NCI-H526 treated with DMSO at 0.1 percent for 48 hours (cell line): ENCODE results near the gene CADPS2.
A peak's percentile ranks its signal among the peaks of the same experiment; 100 is the strongest.

Source experiments
- DNase-seq: peaks from one replicate; lab custom pipeline; 2025; lab: John Stamatoyannopoulos, UW

Gene CADPS2

GRCh38 chr7:122886357-122887081, at the start of gene CADPS2:
TSS of gene CADPS2 (minus strand) at chr7:122886460. CDS start at chr7:122886337, 123 bp downstream.
- DNase-seq, result peak; percentile 78

- no peak for DNase-seq
Measured at GRCh38 chr7:122935620-122936019, 49.4 kb upstream of the CADPS2 start.

- DNase-seq, result no peak
Measured at GRCh38 chr7:122919643-122920181, 33.5 kb upstream of the CADPS2 start.

- no peak for DNase-seq
Measured at GRCh38 chr7:122914812-122915211, 28.6 kb upstream of the CADPS2 start.

- no peak for DNase-seq
Measured at GRCh38 chr7:122913608-122914007, 27.3 kb upstream of the CADPS2 start.

GRCh38 chr7:122902751-122903495, 16.7 kb upstream of the CADPS2 start:
- no peak for DNase-seq

- no peak for DNase-seq
Measured at GRCh38 chr7:122901250-122901649, 15.0 kb upstream of the CADPS2 start.

GRCh38 chr7:122896509-122896908, 10.2 kb upstream of the CADPS2 start:
- peak; percentile 4 for DNase-seq

- no peak for DNase-seq
Measured at GRCh38 chr7:122893486-122893885, 7.2 kb upstream of the CADPS2 start.

- DNase-seq, result no peak
Measured at GRCh38 chr7:122889116-122889515, 2.9 kb upstream of the CADPS2 start.

GRCh38 chr7:122887848-122888247, 1.6 kb upstream of the CADPS2 start:
- no peak for DNase-seq

- peak; percentile 49 for DNase-seq
Measured at GRCh38 chr7:122887198-122887597, 938 bp upstream of the CADPS2 start.

GRCh38 chr7:122885583-122886356, 490 bp downstream of the CADPS2 start:
- peak; percentile 70 for DNase-seq

GRCh38 chr7:122884186-122884585, 2.1 kb downstream of the CADPS2 start:
- peak; percentile 88 for DNase-seq

- peak; percentile 17 for DNase-seq
Measured at GRCh38 chr7:122883049-122883680, 3.1 kb downstream of the CADPS2 start.

GRCh38 chr7:122881324-122881723, 4.9 kb downstream of the CADPS2 start:
- no peak for DNase-seq

GRCh38 chr7:122869260-122869659, 17.0 kb downstream of the CADPS2 start:
- no peak for DNase-seq

GRCh38 chr7:122867471-122867980, 18.7 kb downstream of the CADPS2 start:
- DNase-seq, result no peak

GRCh38 chr7:122864838-122865237, 21.4 kb downstream of the CADPS2 start:
- no peak for DNase-seq

GRCh38 chr7:122864016-122864415, 22.2 kb downstream of the CADPS2 start:
- DNase-seq, result no peak

- no peak for DNase-seq
Measured at GRCh38 chr7:122858320-122858719, 27.9 kb downstream of the CADPS2 start.

GRCh38 chr7:122850528-122850927, 35.7 kb downstream of the CADPS2 start:
- DNase-seq, result no peak
